HG03064 (cell line): ENCODE measurements around the gene DACT2.
"Not testable (repeated sequence)": the region's sequence is repeated elsewhere in the genome, so short reads cannot be mapped to it uniquely, and the experiment has no call there.

Source experiments
- ATAC-seq: cut with Tn5 transposase; IDR thresholded peaks from one replicate; pipeline ENCODE4 v1.9.1; 2021; ENCODE audit warnings: low read depth; ENCODE audit not compliant: unreplicated experiment

Gene DACT2, protein sequence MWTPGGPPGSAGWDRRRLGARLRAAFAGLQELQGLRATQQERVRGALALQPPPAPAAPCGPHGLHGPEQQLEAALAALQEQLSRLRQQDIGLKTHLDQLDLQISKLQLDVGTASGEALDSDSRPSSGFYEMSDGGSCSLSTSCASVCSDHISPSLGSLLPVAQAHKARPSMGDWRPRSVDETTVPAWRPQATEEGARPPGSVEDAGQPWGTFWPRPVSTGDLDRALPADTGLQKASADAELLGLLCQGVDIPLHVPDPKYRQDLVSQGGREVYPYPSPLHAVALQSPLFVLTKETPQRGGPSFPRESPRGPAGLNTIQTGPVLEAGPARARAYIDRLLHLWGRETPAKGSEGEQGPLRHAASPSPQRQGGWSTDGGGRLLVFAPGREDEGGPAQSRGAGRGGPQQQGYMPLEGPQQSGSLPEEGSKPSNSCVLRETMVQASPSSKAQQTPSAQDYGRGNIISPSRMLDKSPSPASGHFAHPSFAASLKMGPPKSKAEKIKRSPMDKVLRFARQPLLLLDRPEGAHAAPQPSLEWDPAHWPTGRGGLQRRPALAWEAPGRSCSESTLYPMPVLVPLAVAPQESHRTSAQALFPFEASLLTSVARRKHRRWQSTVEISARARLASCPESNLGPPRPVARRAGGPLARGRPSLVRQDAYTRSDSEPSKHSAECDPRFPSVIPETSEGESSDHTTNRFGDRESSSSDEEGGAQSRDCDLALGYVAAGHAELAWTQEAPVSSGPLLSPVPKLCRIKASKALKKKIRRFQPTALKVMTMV

DNA sequence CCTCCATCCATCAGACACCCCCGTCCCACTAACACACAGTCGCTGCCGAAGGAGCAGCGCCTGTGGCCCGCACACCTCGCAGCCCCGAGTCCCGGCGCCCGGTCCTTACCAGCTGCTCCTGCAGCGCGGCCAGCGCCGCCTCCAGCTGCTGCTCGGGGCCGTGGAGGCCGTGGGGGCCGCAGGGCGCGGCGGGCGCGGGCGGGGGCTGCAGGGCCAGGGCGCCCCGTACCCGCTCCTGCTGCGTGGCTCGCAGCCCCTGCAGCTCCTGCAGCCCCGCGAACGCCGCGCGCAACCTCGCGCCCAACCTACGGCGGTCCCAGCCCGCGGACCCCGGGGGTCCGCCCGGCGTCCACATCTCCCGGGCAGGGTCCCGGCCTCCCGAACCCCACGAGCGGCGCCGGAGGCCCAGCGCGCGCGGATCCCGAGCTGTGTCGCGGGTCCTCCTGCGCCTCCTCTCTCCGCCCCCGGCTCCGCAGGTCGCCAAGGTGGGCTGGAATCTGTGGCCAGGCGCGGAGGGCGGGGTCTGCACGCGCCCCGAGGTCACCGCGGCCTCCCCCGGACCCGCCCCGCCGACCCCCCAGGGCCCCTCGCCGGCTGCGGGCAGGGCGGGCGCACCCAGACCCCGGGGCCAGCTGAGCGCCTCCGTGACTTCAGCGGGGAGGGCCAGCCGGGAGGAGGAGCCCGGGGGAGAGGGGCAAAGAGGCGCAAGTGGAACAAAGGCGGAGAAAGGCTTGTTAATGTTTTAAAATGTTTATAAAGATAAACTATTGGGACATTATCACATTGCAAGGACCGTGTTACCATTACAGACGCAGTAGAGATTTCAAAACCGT, at the start of gene DACT2:
Gene DACT2 (minus strand): TSS at position 499 of the 833 bp plus-strand sequence. CDS start 144 bp downstream, at position 355.
- no peak for ATAC-seq

- ATAC-seq, result no peak
Measured at GRCh38 chr6:168368936-168369335, 49.4 kb upstream of the DACT2 start.

DNA sequence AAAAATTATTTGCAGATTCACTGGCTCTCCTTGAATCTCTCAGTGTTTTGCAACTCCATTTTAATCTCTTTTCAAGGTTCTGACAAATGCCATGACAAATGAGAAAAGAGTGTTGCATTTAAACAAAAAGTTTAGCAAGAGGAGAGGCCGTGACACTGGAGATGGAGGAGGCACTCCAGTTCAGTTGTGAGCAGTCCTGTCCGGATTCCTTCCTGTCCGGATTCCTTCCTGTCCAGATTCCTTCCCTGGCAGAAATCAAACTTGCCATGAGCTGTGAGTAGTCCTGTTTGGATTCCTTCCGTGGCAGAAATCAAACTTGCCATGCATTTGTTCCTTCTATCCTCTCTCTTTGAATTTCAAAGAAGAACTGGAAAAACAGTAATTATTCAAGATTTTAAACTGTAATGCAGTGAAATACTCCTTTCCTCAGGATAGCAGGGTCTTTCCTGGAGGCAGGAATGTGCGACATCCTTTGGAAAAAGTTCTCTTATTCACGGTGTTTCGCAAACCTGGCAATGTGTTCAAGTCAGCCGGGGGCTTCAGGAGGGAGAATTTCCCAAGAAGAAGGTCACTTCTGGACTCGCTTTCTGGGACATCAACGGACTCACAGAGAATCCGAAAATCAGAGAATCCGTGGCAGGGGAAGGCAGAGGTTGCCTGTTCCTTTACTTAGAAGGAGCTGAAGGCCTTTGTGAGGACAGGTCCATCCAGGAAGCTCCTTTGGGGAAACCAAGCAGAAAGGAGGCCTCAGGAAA, 48.7 kb upstream of the DACT2 start:
- ATAC-seq, result no peak

DNA sequence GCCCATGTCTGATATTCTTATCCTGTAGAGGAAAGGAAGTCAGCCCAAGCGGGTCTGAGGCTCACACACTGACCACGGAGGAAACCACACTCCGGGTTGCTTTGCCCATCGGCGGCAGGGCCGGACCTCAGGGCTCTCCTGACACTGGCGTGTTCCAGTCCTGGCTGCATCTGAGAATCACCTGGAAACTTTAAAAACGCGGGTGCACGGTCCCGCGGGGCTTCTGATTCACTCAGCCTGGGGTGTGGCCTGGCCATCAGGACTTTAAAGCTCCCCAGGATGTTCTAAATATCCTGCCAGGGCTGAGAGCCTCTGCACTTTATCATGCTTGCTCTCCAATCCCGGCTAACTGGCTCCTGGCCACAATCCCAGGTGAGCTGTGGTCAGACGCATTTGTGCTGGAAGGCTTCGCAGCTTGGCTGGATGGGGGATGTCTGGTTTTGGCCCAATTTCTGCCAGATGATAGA, 47.7 kb upstream of the DACT2 start:
- no peak for ATAC-seq

- ATAC-seq, result no peak
Measured at GRCh38 chr6:168366473-168366872, 46.9 kb upstream of the DACT2 start.

DNA sequence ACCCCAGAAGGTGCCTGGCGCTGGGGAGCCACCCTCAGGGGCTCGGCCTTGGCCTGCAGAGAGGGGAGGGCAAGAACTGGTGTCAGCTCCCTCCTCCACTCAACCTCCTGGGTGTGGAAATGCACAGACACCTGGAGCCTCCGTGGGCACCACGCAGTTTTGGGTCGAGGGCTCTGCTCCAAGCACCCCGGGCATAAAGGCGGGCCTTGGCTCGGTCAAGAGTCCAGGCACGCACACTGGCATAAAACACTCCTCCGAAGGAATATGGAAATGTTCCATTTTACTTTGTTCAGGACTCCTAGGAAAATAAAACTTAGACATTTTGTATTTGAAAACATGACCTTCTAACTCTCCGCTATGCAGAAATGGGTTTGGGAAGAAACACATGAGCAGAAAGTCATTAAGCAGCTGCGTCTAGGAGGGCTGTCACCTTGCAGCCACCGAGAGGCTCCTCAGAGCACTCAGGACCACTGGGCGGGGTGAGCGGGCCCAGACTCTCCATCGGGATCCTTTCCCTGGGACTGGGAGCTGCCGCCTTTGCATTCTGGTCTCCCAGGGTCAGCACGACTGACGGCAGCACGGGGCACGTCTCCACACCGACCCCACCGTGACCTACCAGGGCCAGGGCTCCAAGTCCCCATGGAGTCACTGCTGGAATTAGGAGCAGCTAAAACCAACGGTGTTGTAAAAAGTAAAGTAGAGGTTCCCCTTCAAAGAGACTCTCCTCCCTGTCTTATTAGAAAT, 46.0 kb upstream of the DACT2 start:
- ATAC-seq, result no peak

GRCh38 chr6:168364793-168365421, 45.3 kb upstream of the DACT2 start:
- no peak for ATAC-seq

- no peak for ATAC-seq
Measured at GRCh38 chr6:168363811-168364792, 44.5 kb upstream of the DACT2 start.

DNA sequence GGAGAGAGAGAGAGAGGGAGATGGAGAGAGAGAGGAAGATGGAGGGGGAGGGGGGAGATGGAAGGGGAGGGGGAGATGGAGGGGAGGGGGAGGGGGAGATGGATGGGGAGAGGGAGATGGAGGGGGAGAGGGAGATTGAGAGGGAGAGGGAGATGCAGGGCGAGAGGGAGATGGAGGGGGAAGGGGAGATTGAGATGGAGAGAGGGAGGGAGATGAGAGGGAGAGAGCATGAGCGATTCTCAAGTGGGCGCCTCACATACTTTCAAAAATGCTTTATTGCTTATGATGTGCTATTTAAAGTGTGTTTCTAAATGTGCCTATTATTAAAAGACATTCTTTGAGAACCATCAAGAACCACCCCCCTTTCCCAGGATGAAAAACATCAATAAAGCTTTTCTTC, 43.7 kb upstream of the DACT2 start:
- ATAC-seq, result no peak

DNA sequence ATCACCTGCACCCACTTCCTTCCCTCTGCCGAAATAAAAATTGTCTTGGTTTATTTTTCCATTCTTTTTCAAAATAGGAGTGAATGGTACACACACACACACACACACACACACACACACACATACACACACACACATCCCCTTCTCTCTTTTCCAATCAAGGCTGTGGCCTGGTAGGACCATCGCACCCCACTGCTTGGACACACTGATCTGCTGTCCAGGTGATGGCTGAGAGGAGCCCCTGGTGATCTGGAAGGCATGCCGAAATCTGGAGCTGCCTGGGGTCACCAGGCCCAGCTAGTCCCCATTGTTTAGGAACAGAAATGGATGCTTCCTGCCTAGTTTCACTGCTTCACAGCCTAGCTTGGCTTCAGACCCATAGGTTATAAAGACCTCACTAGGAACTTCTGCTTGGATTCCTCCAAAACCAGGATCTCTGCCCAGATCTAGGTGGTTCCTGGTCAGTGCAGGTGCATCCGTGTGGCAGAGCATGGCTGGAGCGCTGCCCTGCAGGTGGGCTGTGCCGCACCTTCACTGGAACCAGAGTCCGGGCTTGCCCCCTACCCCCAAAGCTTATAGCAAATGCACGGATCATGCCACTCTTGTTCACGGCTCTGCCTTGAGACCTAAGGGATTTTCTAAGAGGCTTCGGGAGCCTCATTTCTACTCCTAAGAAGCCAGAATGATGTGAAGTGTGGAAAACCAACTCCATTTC, 42.9 kb upstream of the DACT2 start:
- no peak for ATAC-seq

DNA sequence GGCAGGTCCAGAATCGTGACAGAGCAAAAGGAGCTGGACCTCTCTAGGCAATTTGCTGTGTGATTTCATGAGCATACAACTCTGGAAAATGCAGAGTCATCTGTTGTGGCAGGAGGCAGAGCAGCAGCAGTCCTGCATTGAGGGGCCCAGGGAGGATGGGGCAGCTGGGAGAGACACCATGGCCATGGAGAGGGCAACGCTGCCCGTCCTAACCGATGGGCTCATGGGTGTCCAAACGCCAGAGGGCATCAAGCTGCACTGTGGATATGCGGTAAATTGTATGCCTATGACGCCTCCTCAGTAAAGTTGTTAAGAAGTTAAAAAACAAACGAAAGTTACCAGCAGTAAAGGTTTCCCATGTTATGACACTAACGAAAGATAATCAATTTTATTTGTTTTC, 42.2 kb upstream of the DACT2 start:
- ATAC-seq, result no peak

GRCh38 chr6:168359794-168360193, 40.2 kb upstream of the DACT2 start:
- no peak for ATAC-seq

- ATAC-seq, result no peak
Measured at GRCh38 chr6:168358842-168359420, 39.4 kb upstream of the DACT2 start.

DNA sequence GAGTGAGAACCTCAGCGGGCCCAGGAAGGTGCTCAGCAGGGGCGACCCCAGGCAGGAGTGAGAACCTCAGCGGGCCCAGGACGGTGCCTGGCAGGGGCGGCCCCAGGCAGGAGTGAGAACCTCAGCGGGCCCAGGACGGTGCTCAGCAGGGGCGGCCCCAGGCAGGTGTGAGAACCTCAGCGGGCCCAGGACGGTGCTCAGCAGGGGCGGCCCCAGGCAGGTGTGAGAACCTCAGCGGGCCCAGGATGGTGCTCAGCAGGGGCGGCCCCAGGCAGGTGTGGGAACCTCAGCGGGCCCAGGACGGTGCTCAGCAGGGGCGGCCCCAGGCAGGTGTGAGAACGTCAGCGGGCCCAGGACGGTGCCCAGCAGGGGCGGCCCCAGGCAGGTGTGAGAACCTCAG, 37.3 kb upstream of the DACT2 start:
- ATAC-seq, result not testable (repeated sequence)

DNA sequence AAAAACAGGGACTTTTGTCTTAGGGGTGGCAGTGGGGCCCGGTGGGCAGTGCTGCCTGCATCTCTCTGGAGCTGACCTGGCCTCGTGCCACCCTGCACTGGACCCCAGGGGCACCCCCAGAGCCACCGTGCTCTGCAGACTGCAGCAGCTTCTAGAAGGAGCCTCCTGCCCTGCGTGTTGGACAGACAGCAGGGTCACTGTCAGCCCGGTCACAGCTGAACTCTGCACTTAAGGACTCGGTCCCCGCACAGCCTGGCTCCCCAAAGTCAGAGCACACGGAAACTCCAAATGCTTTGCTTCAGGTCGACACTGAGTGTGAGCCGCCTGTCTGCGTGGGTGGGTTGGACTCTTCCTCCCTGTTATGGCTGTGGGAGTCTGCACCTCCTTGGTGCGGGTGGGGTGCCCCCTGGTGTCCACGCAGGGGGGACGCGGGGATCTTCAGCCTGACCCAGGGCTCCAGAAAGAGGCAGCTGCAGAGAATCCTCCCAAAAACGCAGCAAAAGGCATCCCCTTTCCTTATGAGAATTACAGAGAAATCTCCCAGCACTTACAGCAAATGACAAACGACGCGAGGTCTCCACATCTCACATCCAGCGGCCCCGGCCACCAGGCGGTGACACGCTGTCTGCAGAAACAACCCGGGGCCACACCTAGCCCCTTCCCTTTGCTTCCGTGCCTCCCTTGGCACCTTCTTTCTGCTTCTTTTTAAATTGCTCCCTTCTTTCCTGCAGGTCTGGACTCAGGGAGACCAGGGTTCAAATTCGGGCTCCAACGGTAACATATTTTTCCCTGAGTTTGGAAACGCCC, 36.3 kb upstream of the DACT2 start:
- no peak for ATAC-seq

- no peak for ATAC-seq
Measured at GRCh38 chr6:168354338-168354737, 34.8 kb upstream of the DACT2 start.
